Measurements from ENCODE around the gene EPB41.

EPB41 gene

DNA sequence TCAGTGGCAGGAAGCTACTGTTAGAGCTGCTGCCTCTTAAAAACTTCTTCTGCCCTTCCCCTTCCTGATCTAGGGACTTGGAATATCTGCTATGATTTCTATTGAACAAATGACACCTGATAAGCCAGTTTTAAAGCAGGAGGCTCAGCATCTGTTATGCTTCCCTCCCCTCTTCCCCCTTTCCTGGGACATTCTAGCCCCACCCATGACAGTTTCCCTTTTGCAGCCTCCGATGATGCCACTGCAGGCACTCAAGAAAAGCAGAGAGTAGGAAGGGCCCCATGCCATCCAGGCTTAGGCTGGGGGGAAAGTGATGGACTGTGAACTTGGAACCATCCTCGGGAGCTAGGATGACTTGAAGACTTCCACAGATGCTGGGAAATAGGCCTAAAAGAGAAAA is 15.1 kb upstream of the EPB41 start:
- POLR2A ChIA-PET: interaction anchor here (1.6 kb wide), 1 partner anchor 15 kb away, joined by 11 read pairs; the partner anchor contains the start of gene EPB41

DNA sequence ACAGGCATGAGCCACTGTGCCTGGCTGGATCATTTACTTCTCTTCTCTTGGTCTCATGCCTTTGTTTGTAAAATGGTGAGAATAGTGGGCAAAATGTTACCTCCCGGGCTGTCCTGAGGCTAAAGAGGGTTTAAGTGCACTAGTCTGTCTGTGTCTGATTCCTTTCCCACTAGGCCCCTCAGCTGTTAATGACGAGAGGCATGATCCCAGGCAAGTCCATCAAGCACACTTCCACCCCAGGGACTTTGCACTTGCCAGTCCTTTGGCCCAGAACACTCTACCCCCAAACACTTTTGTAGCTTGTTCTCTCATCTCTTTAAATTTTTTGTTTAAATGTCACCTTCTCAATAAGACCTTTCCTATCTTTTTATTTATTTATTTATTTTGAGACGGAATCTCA is 13.8 kb upstream of the EPB41 start:
- CTCF ChIA-PET: interaction anchor here (0.7 kb wide), 2 partner anchors 116 to 346 kb away, joined by 3 to 4 read pairs; no protein-coding TSS in a partner anchor
- POLR2A ChIA-PET: interaction anchor here (1.6 kb wide), 1 partner anchor 14 kb away, joined by 11 read pairs; the partner anchor contains the start of gene EPB41
- no peak for DNase-seq (ENCODE audit: extremely low spot score)
- TF ChIP-seq L3MBTL2 (conservative IDR thresholded peaks at IDR 0.05) (no peak), ELF4 (IDR thresholded peaks at IDR 0.05) (no peak), SUZ12 (IDR thresholded peaks at IDR 0.05) (no peak), CTBP1 (IDR thresholded peaks at IDR 0.05; ENCODE audit: borderline replicate concordance) (no peak), ARNT (IDR thresholded peaks at IDR 0.05) (no peak), BHLHE40 (IDR thresholded peaks at IDR 0.05; ENCODE audit: borderline replicate concordance) (no peak)

More for the DNA sequence above, 15.1 kb upstream of the EPB41 start:
- no peak for TF ChIP-seq NFRKB (IDR thresholded peaks at IDR 0.05)
- TF ChIP-seq SP1 (IDR thresholded peaks at IDR 0.05): no peak
- TF ChIP-seq LEF1 (IDR thresholded peaks at IDR 0.05; ENCODE audit: borderline replicate concordance): no peak
- TF ChIP-seq, protein P1, sequence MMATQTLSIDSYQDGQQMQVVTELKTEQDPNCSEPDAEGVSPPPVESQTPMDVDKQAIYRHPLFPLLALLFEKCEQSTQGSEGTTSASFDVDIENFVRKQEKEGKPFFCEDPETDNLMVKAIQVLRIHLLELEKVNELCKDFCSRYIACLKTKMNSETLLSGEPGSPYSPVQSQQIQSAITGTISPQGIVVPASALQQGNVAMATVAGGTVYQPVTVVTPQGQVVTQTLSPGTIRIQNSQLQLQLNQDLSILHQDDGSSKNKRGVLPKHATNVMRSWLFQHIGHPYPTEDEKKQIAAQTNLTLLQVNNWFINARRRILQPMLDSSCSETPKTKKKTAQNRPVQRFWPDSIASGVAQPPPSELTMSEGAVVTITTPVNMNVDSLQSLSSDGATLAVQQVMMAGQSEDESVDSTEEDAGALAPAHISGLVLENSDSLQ (IDR thresholded peaks at IDR 0.05): no peak
- no peak for TF ChIP-seq CTBP1 (IDR thresholded peaks at IDR 0.05; ENCODE audit: borderline replicate concordance)
- no peak for TF ChIP-seq FOXK2 (IDR thresholded peaks at IDR 0.05)
- no peak for TF ChIP-seq HDGF (IDR thresholded peaks at IDR 0.05; ENCODE audit: borderline replicate concordance)
- no peak for TF ChIP-seq ARNT (IDR thresholded peaks at IDR 0.05)
- no peak for TF ChIP-seq ZNF384 (IDR thresholded peaks at IDR 0.05)
- TF ChIP-seq BHLHE40 (IDR thresholded peaks at IDR 0.05; ENCODE audit: borderline replicate concordance): no peak
- no peak for TF ChIP-seq SUZ12 (IDR thresholded peaks at IDR 0.05)
- TF ChIP-seq TARDBP (IDR thresholded peaks at IDR 0.05): no peak
- no peak for TF ChIP-seq ELF4 (IDR thresholded peaks at IDR 0.05)
- no peak for TF ChIP-seq FOXA1 (IDR thresholded peaks at IDR 0.05)
- no peak for TF ChIP-seq L3MBTL2 (conservative IDR thresholded peaks at IDR 0.05)
- no peak for TF ChIP-seq FOXM1 (IDR thresholded peaks at IDR 0.05; ENCODE audit: borderline replicate concordance)
- CTCF ChIA-PET: interaction anchor here (1.5 kb wide), 1 partner anchor 22 kb away, joined by 3 read pairs; no protein-coding TSS in a partner anchor
- no peak for DNase-seq (ENCODE audit: extremely low spot score)

DNA sequence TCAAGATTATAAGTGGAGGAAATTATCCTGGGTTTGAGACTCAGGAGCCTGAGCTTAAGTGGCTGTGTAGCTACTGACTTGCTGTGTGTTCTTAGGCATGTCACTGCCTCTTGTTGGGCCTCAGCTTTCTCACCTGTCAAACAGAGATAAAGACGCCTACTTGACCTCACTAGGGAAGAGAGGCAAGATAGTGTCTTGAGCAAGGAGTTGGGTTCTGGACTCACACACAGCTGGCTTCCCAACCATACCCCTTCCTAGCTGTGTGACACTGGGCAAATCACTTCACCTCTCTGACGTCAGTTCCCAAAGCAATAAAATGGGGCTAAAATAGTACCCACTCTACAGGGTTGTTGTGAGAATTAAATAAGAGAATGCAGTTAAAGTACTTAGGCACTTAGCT is 11.6 kb upstream of the EPB41 start:
- DNase-seq (ENCODE audit: extremely low spot score): no peak
- no peak for TF ChIP-seq BHLHE40 (IDR thresholded peaks at IDR 0.05; ENCODE audit: borderline replicate concordance)
- TF ChIP-seq FOXM1 (IDR thresholded peaks at IDR 0.05; ENCODE audit: borderline replicate concordance): no peak
- TF ChIP-seq, protein P1 (IDR thresholded peaks at IDR 0.05): no peak
- TF ChIP-seq ARNT (IDR thresholded peaks at IDR 0.05): no peak
- TF ChIP-seq NFRKB (IDR thresholded peaks at IDR 0.05): no peak
- TF ChIP-seq SUZ12 (IDR thresholded peaks at IDR 0.05): no peak
- no peak for TF ChIP-seq L3MBTL2 (conservative IDR thresholded peaks at IDR 0.05)
- no peak for TF ChIP-seq ELF4 (IDR thresholded peaks at IDR 0.05)
- no peak for TF ChIP-seq HDGF (IDR thresholded peaks at IDR 0.05; ENCODE audit: borderline replicate concordance)
- TF ChIP-seq ZNF384 (IDR thresholded peaks at IDR 0.05): no peak
- no peak for TF ChIP-seq FOXA1 (IDR thresholded peaks at IDR 0.05)
- no peak for TF ChIP-seq LEF1 (IDR thresholded peaks at IDR 0.05; ENCODE audit: borderline replicate concordance)
- TF ChIP-seq TARDBP (IDR thresholded peaks at IDR 0.05): no peak
- TF ChIP-seq FOXK2 (IDR thresholded peaks at IDR 0.05): no peak
- TF ChIP-seq SP1 (IDR thresholded peaks at IDR 0.05): no peak
- TF ChIP-seq CTBP1 (IDR thresholded peaks at IDR 0.05; ENCODE audit: borderline replicate concordance): no peak
- CTCF ChIA-PET: interaction anchor here (0.5 kb wide), 1 partner anchor 142 kb away, joined by 5 read pairs; no protein-coding TSS in a partner anchor
- POLR2A ChIA-PET: interaction anchor here (1.1 to 2.4 kb wide), 2 partner anchors 9 to 11 kb away, joined by 4 to 12 read pairs; partner anchors contain the start of gene EPB41

DNA sequence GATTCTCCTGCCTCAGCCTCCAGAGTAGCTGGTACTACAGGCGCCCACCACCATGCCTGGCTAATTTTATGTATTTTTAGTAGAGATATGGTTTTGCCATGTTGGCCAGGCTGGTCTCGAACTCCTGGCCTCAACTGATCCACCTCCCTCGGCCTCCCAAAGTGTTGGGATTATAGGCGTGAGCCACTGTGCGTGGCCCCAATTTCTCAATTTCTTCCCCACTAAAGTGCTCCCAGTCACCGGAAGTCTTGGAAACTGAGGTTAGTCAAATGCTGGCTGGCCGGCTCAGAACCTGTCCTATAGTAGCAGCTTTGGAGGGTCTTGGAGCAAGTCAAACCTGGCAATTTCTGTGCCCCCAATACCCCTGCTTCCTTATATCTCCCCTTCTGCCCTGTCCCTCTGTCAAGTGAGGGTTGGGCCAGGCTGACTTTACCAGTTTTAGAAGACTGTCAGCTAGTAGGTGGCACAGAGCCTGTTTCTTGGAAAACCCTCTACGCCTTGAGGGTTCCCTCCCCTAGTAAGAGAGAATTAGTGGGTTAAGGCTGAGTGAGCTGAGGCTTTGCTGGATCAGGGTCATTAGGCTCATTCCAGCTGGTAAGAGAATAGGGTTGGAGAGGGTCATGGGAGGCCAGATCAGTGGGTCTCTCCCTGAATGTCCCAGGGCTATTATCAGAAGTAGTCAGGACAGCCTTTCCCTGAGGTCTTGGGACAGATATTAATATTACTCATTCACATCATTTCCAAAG is 8.3 kb upstream of the EPB41 start:
- TF ChIP-seq FOXK2 (IDR thresholded peaks at IDR 0.05) (no peak), ELF4 (IDR thresholded peaks at IDR 0.05) (no peak), L3MBTL2 (conservative IDR thresholded peaks at IDR 0.05) (no peak), BHLHE40 (IDR thresholded peaks at IDR 0.05; ENCODE audit: borderline replicate concordance) (no peak), ARNT (IDR thresholded peaks at IDR 0.05) (no peak), TARDBP (IDR thresholded peaks at IDR 0.05) (no peak), LEF1 (IDR thresholded peaks at IDR 0.05; ENCODE audit: borderline replicate concordance) (no peak), FOXA1 (IDR thresholded peaks at IDR 0.05) (no peak), HDGF (IDR thresholded peaks at IDR 0.05; ENCODE audit: borderline replicate concordance) (no peak), ZNF384 (IDR thresholded peaks at IDR 0.05) (no peak), FOXM1 (IDR thresholded peaks at IDR 0.05; ENCODE audit: borderline replicate concordance) (no peak)
- POLR2A ChIA-PET: interaction anchor here (2.1 kb wide), 1 partner anchor 8 kb away, joined by 6 read pairs; the partner anchor contains the start of gene EPB41
- CTCF ChIA-PET: interaction anchor here (0.8 kb wide), 1 partner anchor 58 kb away, joined by 3 read pairs; no protein-coding TSS in a partner anchor
- DNase-seq (ENCODE audit: extremely low spot score): no peak

DNA sequence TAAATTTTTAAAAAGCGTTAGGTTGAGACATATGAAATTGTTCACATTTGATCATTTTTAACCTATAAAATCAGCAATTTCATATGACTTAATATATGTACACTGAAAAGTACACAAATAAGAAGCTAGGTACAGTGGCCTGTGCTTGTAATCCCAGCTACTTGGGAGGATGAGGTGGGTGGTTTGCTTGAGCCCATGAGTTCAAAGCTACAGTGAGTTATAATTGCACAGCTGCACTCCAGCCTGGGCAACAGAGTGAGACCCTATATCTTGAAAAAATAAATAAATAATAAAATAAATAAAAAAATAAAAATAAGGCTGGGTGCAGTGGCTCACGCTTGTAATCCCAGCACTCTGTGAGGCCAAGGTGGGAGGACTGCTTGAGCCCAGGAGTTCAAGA is 5.2 kb upstream of the EPB41 start:
- no peak for DNase-seq (ENCODE audit: extremely low spot score)
- ChIA-PET POLR2A (no interaction called here), CTCF (no interaction called here)
- TF ChIP-seq BHLHE40 (IDR thresholded peaks at IDR 0.05; ENCODE audit: borderline replicate concordance) (no peak), NFRKB (IDR thresholded peaks at IDR 0.05) (no peak), FOXA1 (IDR thresholded peaks at IDR 0.05) (no peak), FOXM1 (IDR thresholded peaks at IDR 0.05; ENCODE audit: borderline replicate concordance) (no peak), SP1 (IDR thresholded peaks at IDR 0.05) (no peak), ARNT (IDR thresholded peaks at IDR 0.05) (no peak), TARDBP (IDR thresholded peaks at IDR 0.05) (no peak), HDGF (IDR thresholded peaks at IDR 0.05; ENCODE audit: borderline replicate concordance) (no peak), ZNF384 (IDR thresholded peaks at IDR 0.05) (no peak), SUZ12 (IDR thresholded peaks at IDR 0.05) (no peak), ELF4 (IDR thresholded peaks at IDR 0.05) (no peak), FOXK2 (IDR thresholded peaks at IDR 0.05) (no peak), LEF1 (IDR thresholded peaks at IDR 0.05; ENCODE audit: borderline replicate concordance) (no peak), CTBP1 (IDR thresholded peaks at IDR 0.05; ENCODE audit: borderline replicate concordance) (no peak), L3MBTL2 (conservative IDR thresholded peaks at IDR 0.05) (no peak)
- TF ChIP-seq, protein P1 (IDR thresholded peaks at IDR 0.05): no peak
